HG02798 (cell line): Measurements from ENCODE around the gene MAP3K7.

ENCODE experiments used
- ATAC-seq: cut with Tn5 transposase; IDR thresholded peaks from one replicate; pipeline ENCODE4 v1.9.1; 2021; ENCODE audit warnings: mild to moderate bottlenecking; ENCODE audit not compliant: unreplicated experiment, poor library complexity

MAP3K7 gene

GRCh38 chr6:90534337-90535025 is 52.4 kb downstream of the MAP3K7 start:
- ATAC-seq = no peak

GRCh38 chr6:90533615-90534336 is 53.1 kb downstream of the MAP3K7 start:
- ATAC-seq = no peak

- ATAC-seq = no peak
Measured at GRCh38 chr6:90530882-90531281, 56.0 kb downstream of the MAP3K7 start.

- ATAC-seq = no peak
Measured at GRCh38 chr6:90525421-90525820, 61.5 kb downstream of the MAP3K7 start.

- ATAC-seq = no peak
Measured at GRCh38 chr6:90523779-90524310, 63.0 kb downstream of the MAP3K7 start.

GRCh38 chr6:90521955-90522354 is 64.9 kb downstream of the MAP3K7 start:
- ATAC-seq = no peak

- ATAC-seq = no peak
Measured at GRCh38 chr6:90516074-90516660, 70.7 kb downstream of the MAP3K7 start.

- no peak for ATAC-seq
Measured at GRCh38 chr6:90514496-90514895, 72.4 kb downstream of the MAP3K7 start.

GRCh38 chr6:90508753-90509152 is 78.1 kb downstream of the MAP3K7 start:
- ATAC-seq = no peak

GRCh38 chr6:90502866-90503407 is 83.9 kb downstream of the MAP3K7 start:
- ATAC-seq = no peak

GRCh38 chr6:90502381-90502780 is 84.5 kb downstream of the MAP3K7 start:
- ATAC-seq = no peak

GRCh38 chr6:90500458-90500857 is 86.4 kb downstream of the MAP3K7 start:
- no peak for ATAC-seq

GRCh38 chr6:90497411-90497810 is 89.5 kb downstream of the MAP3K7 start:
- no peak for ATAC-seq

GRCh38 chr6:90496258-90497016 is 90.4 kb downstream of the MAP3K7 start:
- no peak for ATAC-seq

- ATAC-seq = no peak
Measured at GRCh38 chr6:90495216-90495817, 91.6 kb downstream of the MAP3K7 start.

GRCh38 chr6:90494067-90494780 is 92.6 kb downstream of the MAP3K7 start:
- no peak for ATAC-seq

GRCh38 chr6:90493332-90493731 is 93.5 kb downstream of the MAP3K7 start:
- no peak for ATAC-seq

- ATAC-seq = no peak
Measured at GRCh38 chr6:90492798-90493197, 94.1 kb downstream of the MAP3K7 start.

- no peak for ATAC-seq
Measured at GRCh38 chr6:90492369-90492768, 94.5 kb downstream of the MAP3K7 start.
